BLaER1 (cell line): Measurements from ENCODE around the gene MYBBP1A.
"Not testable (repeated sequence)": the region's sequence is repeated elsewhere in the genome, so short reads cannot be mapped to it uniquely, and the experiment has no call there.

ENCODE experiments used
- H3K27ac ChIP-seq: shearing (Covaris generic); formaldehyde crosslinking; 2 replicates; pipeline ENCODE4 v1.8.1; 2022
- H3K27me3 ChIP-seq: shearing (Covaris generic); formaldehyde crosslinking; 2 replicates; pipeline ENCODE4 v1.8.1; 2022
- H3K36me3 ChIP-seq: shearing (Covaris generic); formaldehyde crosslinking; 2 replicates; pipeline ENCODE4 v1.8.1; 2022
- H3K4me1 ChIP-seq: shearing (Covaris generic); formaldehyde crosslinking; 2 replicates; pipeline ENCODE4 v1.8.1; 2022
- H3K4me2 ChIP-seq: shearing (Covaris generic); formaldehyde crosslinking; 2 replicates; pipeline ENCODE4 v1.8.1; 2022
- H3K4me3 ChIP-seq: shearing (Covaris generic); formaldehyde crosslinking; 2 replicates; pipeline ENCODE4 v1.8.1; 2022
- H3K9ac ChIP-seq: shearing (Covaris generic); formaldehyde crosslinking; 2 replicates; pipeline ENCODE4 v1.8.1; 2022
- H3K9me3 ChIP-seq: shearing (Covaris generic); formaldehyde crosslinking; 2 replicates; pipeline ENCODE4 v1.8.1; 2022
- H4K20me1 ChIP-seq: shearing (Covaris generic); formaldehyde crosslinking; 2 replicates; pipeline ENCODE4 v1.8.1; 2022
- Cebpa-rat ChIP-seq: shearing (Covaris generic); IDR thresholded peaks from 2 replicates; pipeline ENCODE4 v1.8.1; 2022

Gene MYBBP1A

DNA sequence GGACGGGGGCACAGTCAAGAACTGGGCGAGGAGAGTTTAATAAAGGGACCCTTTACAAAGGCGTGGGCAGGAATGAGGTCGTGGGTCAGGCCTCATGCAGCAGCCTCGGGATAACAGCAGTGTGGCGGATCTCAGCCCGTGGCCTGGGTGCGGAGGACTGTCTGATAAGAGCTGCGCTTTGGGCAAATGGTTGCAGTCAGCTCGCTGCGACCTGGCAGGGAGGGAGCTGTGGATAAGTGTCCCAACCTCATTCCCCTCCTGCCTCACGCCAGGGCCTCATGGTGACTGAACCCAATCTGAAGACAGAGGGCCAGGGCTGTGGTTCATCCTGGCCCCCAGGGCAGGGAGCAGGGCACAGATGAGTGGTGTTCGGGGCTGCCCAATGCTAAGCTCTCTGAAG is 42.8 kb upstream of the MYBBP1A start:
- no peaks in the 10 kb centered on the region for H3K27me3 ChIP-seq
- H3K4me1 ChIP-seq = peaks cover 14% of the 10 kb centered on the region
- no peak overlapping the region for H3K9ac ChIP-seq
- no peak overlapping the region for H3K4me3 ChIP-seq
- H4K20me1 ChIP-seq = no peaks in the 10 kb centered on the region
- no peaks in the 10 kb centered on the region for H3K9me3 ChIP-seq
- no peak for TF ChIP-seq Cebpa-rat
- no peak overlapping the region for H3K27ac ChIP-seq
- H3K4me2 ChIP-seq = no peak overlapping the region
- no peaks in the 10 kb centered on the region for H3K36me3 ChIP-seq

DNA sequence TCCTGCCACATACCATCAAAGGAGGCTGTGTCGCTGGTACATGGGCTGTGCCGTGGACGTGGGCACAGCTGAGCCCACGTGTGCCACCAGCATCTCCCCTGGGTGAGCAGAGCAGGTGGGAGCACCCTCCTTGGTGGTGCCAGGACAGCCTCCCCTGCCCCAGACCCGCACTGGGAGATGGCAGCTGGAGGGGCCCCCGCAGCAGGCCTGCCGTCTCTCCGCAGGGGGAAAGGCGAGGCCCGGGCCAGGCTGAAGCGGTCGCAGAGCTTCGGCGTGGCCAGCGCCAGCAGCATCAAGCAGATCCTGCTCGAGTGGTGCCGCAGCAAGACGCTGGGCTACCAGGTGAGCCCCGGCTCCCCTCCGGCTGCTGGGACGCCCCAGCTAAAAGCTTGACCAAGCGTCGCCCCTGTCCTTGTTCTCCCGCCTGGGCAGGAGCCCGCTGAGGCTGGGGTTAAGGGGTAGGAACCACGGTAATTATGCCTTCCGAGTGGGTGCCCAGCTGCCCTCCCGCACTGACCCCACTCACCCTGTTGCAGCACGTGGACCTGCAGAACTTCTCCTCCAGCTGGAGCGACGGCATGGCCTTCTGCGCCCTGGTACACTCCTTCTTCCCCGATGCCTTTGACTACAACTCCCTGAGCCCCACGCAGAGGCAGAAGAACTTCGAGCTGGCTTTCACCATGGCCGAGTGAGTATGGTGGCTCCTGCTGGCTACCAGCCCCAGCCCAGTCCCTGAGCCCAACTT is 41.6 kb upstream of the MYBBP1A start:
- Histone ChIP-seq H4K20me1 (no peaks in the 10 kb centered on the region), H3K4me1 (peaks cover 14% of the 10 kb centered on the region), H3K9me3 (no peaks in the 10 kb centered on the region), H3K36me3 (no peaks in the 10 kb centered on the region), H3K27me3 (no peaks in the 10 kb centered on the region), H3K27ac (no peak overlapping the region), H3K4me2 (no peak overlapping the region), H3K9ac (no peak overlapping the region), H3K4me3 (no peak overlapping the region)
- no peak for TF ChIP-seq Cebpa-rat

DNA sequence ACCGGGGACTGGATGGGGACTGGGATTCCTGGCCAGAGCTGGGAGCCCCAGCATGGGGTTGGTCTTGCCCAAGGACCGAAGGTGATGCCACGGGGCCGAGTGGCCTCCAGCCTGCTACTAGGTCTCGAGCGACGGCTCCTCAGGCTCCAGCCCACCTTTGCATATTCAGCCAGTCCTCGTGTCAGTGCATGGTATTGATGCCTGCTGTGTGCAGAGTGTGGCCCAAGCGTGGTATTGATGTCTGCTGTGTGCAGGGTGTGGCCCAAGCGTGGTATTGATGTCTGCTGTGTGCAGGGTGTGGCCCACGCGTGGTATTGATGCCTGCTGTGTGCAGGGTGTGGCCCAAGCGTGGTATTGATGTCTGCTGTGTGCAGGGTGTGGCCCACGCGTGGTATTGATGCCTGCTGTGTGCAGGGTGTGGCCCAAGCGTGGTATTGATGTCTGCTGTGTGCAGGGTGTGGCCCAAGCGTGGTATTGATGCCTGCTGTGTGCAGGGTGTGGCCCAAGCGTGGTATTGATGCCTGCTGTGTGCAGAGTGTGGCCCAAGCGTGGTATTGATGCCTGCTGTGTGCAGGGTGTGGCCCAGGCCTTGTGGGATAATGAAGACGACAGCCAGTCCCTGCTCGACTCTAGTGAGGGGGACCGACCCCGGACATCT is 40.6 kb upstream of the MYBBP1A start:
- Histone ChIP-seq H3K4me1 (peaks cover 22% of the 10 kb centered on the region), H3K4me3 (peak overlapping the region; percentile 47), H3K4me2 (peak overlapping the region; percentile 90), H3K27ac (peak overlapping the region; percentile 79), H3K9ac (peak overlapping the region; percentile 58; the same call in 1 of the 2 replicates)
- H4K20me1 ChIP-seq, H3K27me3 ChIP-seq, H3K9me3 ChIP-seq, H3K36me3 ChIP-seq: not testable (repeated sequence)

DNA sequence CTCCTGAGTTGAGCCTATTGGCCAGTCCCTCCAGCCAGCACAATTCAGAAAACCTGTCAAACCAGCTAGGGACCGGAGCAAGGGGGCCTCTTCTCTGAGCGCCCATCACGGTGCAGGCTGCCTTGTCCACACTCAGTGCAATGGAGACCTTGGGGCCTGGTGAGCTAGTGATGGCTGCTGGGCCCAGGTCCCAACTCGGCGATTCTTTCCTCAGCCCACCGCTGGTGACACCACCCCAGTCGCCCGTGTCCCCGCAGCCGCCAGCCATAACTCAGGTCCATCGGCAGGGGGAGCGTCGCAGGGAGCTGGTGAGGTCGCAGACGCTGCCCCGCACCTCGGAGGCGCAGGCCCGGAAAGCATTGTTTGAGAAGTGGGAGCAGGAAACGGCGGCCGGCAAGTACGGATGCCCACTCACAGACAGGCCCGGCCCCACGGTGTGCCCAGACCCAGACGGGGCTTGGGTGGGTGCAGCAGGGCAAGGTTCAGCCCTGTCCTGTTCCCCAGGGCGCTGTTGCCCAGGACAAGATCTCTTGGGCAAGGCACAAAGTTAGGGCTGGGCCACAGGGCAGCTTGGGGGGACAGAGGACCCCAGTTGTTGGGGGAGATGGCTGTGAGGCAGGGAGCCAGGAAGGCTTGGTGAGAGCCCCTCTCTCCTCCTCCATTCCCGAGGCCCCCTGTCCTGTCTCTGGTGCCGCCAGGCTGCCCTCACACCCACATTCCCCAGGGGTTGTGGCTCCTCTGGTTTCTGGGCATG is 39.9 kb upstream of the MYBBP1A start:
- H3K9ac ChIP-seq = peak overlapping the region; percentile 58; the same call in 1 of the 2 replicates
- H3K27ac ChIP-seq = peak overlapping the region; percentile 79
- no peaks in the 10 kb centered on the region for H4K20me1 ChIP-seq
- H3K4me2 ChIP-seq = peak overlapping the region; percentile 90
- no peaks in the 10 kb centered on the region for H3K36me3 ChIP-seq
- TF ChIP-seq Cebpa-rat = no peak
- H3K27me3 ChIP-seq = no peaks in the 10 kb centered on the region
- peaks cover 26% of the 10 kb centered on the region for H3K4me1 ChIP-seq
- no peaks in the 10 kb centered on the region for H3K9me3 ChIP-seq
- peak overlapping the region; percentile 47 for H3K4me3 ChIP-seq

DNA sequence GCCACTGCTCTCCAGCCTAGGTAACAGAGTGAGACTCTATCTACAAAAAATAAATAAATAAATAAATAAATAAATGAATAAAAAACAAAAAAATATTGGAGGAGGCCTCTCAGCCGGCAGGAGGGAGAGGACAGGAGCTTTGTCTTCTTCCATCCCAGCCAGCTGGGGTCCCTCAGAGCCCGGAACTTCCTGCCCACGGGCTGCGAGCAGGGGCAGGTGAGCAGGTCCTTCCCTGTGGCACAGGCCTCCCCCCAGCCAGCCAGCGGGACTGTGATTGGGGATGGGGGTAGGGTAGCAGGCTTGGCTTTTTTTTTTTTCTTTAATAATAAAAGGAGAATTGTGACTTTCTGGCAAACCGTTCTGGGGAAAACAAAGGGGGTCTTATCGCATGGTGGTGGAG is 39.2 kb upstream of the MYBBP1A start:
- Histone ChIP-seq H3K4me2 (peak overlapping the region; percentile 90), H4K20me1 (no peaks in the 10 kb centered on the region), H3K36me3 (no peaks in the 10 kb centered on the region), H3K4me1 (peaks cover 30% of the 10 kb centered on the region), H3K9me3 (no peaks in the 10 kb centered on the region), H3K4me3 (no peak overlapping the region), H3K27ac (no peak overlapping the region), H3K27me3 (no peaks in the 10 kb centered on the region), H3K9ac (no peak overlapping the region)
- no peak for TF ChIP-seq Cebpa-rat

DNA sequence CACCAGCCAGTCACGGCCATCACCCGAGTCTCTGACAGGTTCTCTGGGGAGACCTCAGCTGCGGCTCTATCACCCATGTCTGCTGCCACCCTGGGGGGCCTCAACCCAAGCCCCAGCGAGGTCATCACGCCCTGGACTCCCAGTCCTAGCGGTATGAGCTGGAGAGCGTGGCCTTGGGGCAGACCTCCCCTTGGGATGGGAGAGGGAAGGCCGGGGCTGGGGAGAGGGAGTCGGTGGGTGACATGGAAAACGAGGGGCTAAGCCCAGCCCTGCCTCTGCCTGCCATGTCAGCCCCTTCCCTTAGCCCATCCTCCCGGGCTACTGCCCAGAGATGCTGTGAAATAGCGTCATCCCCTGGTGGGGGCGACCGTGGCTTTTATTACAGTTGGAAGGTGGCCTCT is 37.8 kb upstream of the MYBBP1A start:
- TF ChIP-seq Cebpa-rat = no peak
- Histone ChIP-seq H3K4me1 (peaks cover 44% of the 10 kb centered on the region), H3K27ac (no peak overlapping the region), H3K36me3 (no peaks in the 10 kb centered on the region), H3K9ac (no peak overlapping the region), H4K20me1 (peaks cover 13% of the 10 kb centered on the region; the same call in 1 of the 2 replicates), H3K27me3 (no peaks in the 10 kb centered on the region), H3K9me3 (no peaks in the 10 kb centered on the region), H3K4me2 (no peak overlapping the region), H3K4me3 (no peak overlapping the region)

DNA sequence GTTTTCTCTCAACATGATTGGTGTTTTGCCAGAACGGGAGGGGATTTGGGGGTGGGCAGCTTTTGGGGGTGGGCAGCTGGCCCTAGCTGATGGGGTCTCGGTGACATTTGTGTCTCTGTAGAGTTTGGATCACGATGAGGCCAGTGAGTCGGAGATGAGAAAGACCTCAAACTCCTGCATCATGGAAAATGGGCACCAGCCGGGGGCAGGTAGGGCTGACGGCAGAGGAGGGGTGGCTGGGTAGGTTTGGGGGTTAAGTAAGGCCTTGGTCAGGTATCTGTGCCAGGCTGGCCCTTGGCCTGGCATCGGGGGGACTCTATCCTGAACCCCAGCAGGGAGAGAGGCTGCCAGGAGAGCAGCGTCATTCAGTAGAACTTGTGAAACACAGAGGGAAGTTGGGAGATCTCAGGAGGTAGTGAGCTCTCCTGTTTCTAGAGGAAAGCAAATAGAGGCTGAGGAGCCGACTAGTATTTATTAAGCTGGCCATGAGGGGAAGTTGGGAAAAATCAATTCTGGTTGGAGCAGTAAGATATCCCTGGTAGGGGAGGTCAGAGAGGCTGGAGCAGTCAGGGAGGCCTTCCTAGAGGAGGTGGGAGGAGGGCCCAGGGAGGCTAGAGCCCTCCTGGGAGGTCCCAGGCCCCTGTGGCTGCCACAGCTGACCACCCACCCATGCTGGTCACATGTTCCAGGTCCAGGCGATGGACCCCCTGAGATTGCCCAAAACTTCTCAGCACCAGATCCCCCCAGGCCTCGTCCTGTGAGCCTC is 37.2 kb upstream of the MYBBP1A start:
- no peak overlapping the region for H3K4me2 ChIP-seq
- H3K4me3 ChIP-seq = no peak overlapping the region
- peaks cover 19% of the 10 kb centered on the region; the same call in 1 of the 2 replicates for H4K20me1 ChIP-seq
- no peaks in the 10 kb centered on the region for H3K27me3 ChIP-seq
- no peaks in the 10 kb centered on the region for H3K9me3 ChIP-seq
- H3K27ac ChIP-seq = no peak overlapping the region
- no peak for TF ChIP-seq Cebpa-rat
- H3K4me1 ChIP-seq = peaks cover 50% of the 10 kb centered on the region
- no peak overlapping the region for H3K9ac ChIP-seq
- no peaks in the 10 kb centered on the region for H3K36me3 ChIP-seq

DNA sequence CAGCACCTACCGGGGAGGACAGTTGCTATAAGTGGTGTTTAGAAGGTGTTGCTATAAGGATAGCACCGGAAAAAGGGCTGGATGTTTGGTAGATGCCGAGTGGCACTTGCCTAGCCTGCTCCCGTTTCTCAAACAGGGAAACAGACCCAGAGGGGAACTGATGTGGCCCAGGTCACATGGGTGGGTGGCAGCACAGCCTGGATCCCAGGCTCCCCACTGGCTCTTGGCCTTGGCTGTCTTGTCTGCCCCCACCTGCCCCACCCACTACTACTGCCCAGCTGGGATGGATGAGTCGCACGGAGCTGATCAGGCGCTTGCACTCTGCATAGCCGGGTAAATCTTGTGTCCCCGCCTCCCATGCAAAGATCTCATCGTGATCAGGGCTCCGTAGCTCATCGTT is 36.3 kb upstream of the MYBBP1A start:
- Histone ChIP-seq H3K4me2 (no peak overlapping the region), H3K27me3 (peaks cover 2% of the 10 kb centered on the region), H3K27ac (no peak overlapping the region), H3K4me3 (no peak overlapping the region), H3K9me3 (no peaks in the 10 kb centered on the region), H4K20me1 (peaks cover 24% of the 10 kb centered on the region; the same call in 1 of the 2 replicates), H3K36me3 (no peaks in the 10 kb centered on the region), H3K9ac (no peak overlapping the region), H3K4me1 (peaks cover 59% of the 10 kb centered on the region)
- no peak for TF ChIP-seq Cebpa-rat

DNA sequence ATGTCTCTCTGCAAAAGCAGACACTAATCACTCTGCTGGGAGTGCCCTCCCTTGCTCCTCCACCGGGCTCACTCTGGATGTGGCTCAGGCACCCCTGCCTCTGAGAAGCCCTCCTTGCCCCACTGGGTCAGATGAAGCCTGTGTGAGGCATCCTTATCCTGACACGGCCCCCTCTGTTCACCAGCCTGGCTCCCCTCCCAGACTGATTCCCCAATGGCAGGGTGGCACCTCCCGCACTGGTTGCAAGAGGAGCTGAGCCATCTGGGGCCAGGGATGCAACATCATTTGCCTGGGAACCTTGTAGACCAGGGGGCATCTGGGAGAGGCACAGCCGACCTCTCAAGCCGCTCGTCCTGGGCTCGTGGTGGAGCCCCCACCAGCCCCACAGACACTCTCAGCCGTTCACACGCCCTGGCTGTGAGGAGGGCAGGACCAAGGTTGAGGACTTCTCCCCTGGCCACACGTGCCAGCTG is 35.8 kb upstream of the MYBBP1A start:
- Histone ChIP-seq H3K9me3 (no peaks in the 10 kb centered on the region), H3K4me2 (no peak overlapping the region), H4K20me1 (peaks cover 24% of the 10 kb centered on the region; the same call in 1 of the 2 replicates), H3K4me3 (no peak overlapping the region), H3K27ac (no peak overlapping the region), H3K9ac (no peak overlapping the region), H3K36me3 (no peaks in the 10 kb centered on the region), H3K4me1 (peaks cover 61% of the 10 kb centered on the region), H3K27me3 (peaks cover 7% of the 10 kb centered on the region)
- TF ChIP-seq Cebpa-rat = no peak

DNA sequence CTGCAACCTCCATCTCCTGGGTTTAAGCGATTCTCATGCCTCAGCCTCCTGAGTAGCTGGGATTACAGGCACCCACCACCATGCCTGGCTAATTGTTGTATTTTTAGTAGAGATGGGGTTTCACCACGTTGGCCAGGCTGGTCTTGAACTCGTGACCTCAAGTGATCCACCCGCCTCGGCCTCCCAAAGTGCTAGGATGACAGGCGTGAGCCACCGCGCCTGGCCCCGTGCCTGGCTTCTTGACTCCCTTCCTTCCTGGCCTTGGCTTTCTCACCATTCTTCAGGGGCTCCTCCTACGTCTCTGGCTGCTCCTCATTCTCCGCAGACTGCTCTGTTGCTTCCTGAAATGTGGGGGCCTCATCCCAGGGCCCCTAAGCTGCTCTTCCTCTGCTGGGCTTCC is 34.9 kb upstream of the MYBBP1A start:
- not testable (repeated sequence) for H3K9me3 ChIP-seq, H3K4me3 ChIP-seq, H3K36me3 ChIP-seq, H3K9ac ChIP-seq, H3K27ac ChIP-seq
- H3K27me3 ChIP-seq = peaks cover 17% of the 10 kb centered on the region
- H4K20me1 ChIP-seq = peaks cover 26% of the 10 kb centered on the region
- H3K4me2 ChIP-seq = peak overlapping the region; percentile 33
- H3K4me1 ChIP-seq = peaks cover 54% of the 10 kb centered on the region
